Cardiac muscle cell (in vitro differentiated cells and primary cell): Measurements from ENCODE around the gene ASPG. TPM values are rescaled to one million over a fixed set of nuclear protein-coding genes. Genes with fewer than 3 reads are reported as not detected.

Source experiments
- DNase-seq, 2 donors: peaks; one replicate each; pipeline versions ENCODE4 v3.0.0 to v3.0.0-alpha.2; 2010 to 2017; ENCODE audit warnings: low read depth in 1 of 2, low spot score in 1 of 2
- H3K27ac ChIP-seq: fragments of 200-600 bp; sonication (generic); 2 replicates; pipeline ENCODE4 v1.5.1; 2016
- H3K27me3 ChIP-seq: fragments of 200-600 bp; sonication (generic); 2 replicates; pipeline ENCODE4 v1.6.0; 2016; ENCODE audit warnings: control low read depth
- H3K36me3 ChIP-seq: fragments of 200-600 bp; sonication (generic); 2 replicates; pipeline ENCODE4 v1.5.1; 2016; ENCODE audit warnings: control low read depth
- H3K4me1 ChIP-seq: fragments of 200-600 bp; sonication (generic); 2 replicates; pipeline ENCODE4 v1.8.1; 2017; ENCODE audit warnings: low read depth, mild to moderate bottlenecking, mixed run types
- H3K4me3 ChIP-seq: fragments of 200-600 bp; sonication (generic); 2 replicates; pipeline ENCODE4 v1.5.1; 2016; ENCODE audit warnings: mild to moderate bottlenecking
- H3K9me3 ChIP-seq: fragments of 200-600 bp; sonication (generic); 2 replicates; pipeline ENCODE4 v1.5.1; 2017; ENCODE audit warnings: low read depth, mild to moderate bottlenecking, control low read depth
- polyA plus RNA-seq: library from polyadenylated mRNA; unstranded; fragments of >200 nt; fragmentation: Nextera tagmentation; extraction: Ambion mirVana; gene quantifications from 2 replicates; pipeline ENCODE4 v1.2.1, GENCODE V29; 2016
- total RNA-seq: library from RNA; depleted of rRNA; stranded (reverse); fragments of >200 nt; gene quantifications from 2 replicates; pipeline ENCODE4 v1.2.3, GENCODE V29; 2016
- TF ChIP-seq, protein P1 (sequence below): IDR thresholded peaks from 2 replicates; pipeline ENCODE4 v1.5.1; 2012; ENCODE audit warnings: low read depth, mild to moderate bottlenecking, low read length

ASPG gene
- total and polyA plus RNA-seq, 2 experiments from 2014 or later, result 3.4 to 7.3 TPM

DNA sequence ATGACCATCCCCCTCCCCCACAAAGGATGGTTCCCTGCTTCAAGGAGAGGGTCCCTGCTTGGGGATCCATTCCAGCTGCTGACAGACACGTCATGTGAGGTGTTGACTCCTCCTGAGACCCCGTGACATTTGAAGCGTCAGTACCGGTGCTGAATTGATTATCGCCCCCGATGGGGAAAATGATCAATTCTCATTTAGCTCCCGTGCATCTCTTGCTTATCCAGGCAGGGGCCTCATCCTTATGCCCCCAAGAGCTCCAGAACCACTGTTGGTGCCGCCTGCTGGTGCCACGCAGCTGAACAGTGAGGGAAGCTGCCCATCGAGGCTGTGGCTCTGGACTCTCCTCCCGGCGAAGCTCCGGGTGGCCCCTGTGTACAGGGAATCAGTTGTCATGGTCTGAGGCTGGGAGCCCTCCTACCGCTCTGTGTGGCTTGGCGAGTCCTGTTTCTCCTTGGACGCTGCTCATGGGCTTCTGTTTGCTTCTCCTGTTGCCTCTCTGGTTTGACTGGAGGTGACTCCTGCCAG lies 57.5 kb downstream of the ASPG start:
- no peak overlapping the region for H3K4me3 ChIP-seq
- H3K4me1 ChIP-seq, result peaks cover 13% of the 10 kb centered on the region
- TF ChIP-seq, protein P1, sequence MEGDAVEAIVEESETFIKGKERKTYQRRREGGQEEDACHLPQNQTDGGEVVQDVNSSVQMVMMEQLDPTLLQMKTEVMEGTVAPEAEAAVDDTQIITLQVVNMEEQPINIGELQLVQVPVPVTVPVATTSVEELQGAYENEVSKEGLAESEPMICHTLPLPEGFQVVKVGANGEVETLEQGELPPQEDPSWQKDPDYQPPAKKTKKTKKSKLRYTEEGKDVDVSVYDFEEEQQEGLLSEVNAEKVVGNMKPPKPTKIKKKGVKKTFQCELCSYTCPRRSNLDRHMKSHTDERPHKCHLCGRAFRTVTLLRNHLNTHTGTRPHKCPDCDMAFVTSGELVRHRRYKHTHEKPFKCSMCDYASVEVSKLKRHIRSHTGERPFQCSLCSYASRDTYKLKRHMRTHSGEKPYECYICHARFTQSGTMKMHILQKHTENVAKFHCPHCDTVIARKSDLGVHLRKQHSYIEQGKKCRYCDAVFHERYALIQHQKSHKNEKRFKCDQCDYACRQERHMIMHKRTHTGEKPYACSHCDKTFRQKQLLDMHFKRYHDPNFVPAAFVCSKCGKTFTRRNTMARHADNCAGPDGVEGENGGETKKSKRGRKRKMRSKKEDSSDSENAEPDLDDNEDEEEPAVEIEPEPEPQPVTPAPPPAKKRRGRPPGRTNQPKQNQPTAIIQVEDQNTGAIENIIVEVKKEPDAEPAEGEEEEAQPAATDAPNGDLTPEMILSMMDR, result no peak
- no peak for DNase-seq
- no peaks in the 10 kb centered on the region for H3K27me3 ChIP-seq
- H3K27ac ChIP-seq, result no peak overlapping the region
- no peaks in the 10 kb centered on the region for H3K9me3 ChIP-seq
- no peaks in the 10 kb centered on the region for H3K36me3 ChIP-seq

DNA sequence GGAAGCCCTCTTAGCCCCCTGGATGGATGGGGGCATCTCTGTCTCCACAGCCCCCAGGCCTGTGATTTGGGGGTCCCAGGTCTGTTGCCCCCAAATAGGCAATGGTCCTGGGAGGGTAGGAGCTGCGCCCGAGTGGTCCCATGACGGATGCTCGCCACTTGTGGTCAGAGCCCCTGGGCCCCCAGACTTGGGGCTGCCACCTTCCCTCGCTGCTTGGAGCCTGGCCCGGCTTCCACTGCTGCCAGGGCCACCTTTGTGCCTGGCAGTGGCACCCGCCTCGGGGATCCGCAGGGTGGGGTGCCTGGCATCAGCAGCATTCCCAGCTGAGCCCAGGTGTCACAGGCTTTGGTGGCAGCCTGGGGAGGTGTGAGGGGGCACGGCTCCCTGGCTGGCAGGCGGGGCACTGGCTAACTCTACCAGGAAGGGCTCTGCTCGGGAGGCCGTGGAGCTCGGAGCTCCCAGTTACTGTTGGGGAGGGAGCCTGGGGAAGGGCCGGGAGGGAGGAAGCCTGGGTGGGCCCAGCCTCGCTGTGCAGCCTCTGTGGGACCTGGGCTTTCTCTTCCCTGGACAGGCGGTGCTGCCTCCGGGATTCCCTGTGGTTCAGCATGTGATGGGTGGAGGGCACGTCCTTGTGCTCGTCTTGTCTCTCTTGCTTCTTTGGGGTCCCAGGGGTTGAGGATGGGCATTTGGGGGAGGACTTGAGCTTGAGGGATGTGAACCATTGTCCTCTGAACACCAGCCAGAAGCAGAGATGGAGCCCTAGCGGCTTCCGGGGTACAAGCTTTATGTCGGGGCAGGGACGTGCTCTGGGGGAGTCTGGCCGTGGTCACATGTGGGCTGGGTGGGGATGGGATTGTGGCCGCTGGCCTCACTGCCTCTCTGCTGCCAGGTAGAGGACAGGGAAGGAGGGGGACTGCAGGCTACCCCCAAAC lies 58.3 kb downstream of the ASPG start:
- Histone ChIP-seq H3K36me3 (no peaks in the 10 kb centered on the region), H3K4me1 (peaks cover 20% of the 10 kb centered on the region), H3K4me3 (no peak overlapping the region), H3K27me3 (no peaks in the 10 kb centered on the region), H3K9me3 (no peaks in the 10 kb centered on the region), H3K27ac (no peak overlapping the region)
- TF ChIP-seq, protein P1, result no peak
- DNase-seq, result no peak

DNA sequence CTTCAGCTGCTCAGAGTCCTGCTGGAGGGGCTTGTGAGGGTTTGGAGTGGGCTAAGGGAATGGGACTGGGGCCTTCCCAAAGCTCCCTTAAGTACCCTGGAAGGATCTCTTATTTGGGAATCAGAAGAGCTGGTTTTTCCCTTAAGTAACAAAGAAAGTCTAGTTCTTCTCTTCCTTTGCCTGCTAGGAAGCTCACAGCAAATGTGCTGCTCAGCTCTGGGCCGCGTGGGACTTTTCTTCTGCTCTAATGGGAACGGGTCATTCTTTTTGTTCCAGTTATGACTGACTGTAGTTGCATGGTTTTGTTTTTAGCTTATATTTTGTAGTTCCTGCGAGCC lies 58.9 kb downstream of the ASPG start:
- DNase-seq, result no peak
- Histone ChIP-seq H3K27ac (no peak overlapping the region), H3K9me3 (no peaks in the 10 kb centered on the region), H3K4me3 (no peak overlapping the region), H3K27me3 (no peaks in the 10 kb centered on the region), H3K36me3 (no peaks in the 10 kb centered on the region), H3K4me1 (peaks cover 24% of the 10 kb centered on the region)
- TF ChIP-seq, protein P1, result no peak

DNA sequence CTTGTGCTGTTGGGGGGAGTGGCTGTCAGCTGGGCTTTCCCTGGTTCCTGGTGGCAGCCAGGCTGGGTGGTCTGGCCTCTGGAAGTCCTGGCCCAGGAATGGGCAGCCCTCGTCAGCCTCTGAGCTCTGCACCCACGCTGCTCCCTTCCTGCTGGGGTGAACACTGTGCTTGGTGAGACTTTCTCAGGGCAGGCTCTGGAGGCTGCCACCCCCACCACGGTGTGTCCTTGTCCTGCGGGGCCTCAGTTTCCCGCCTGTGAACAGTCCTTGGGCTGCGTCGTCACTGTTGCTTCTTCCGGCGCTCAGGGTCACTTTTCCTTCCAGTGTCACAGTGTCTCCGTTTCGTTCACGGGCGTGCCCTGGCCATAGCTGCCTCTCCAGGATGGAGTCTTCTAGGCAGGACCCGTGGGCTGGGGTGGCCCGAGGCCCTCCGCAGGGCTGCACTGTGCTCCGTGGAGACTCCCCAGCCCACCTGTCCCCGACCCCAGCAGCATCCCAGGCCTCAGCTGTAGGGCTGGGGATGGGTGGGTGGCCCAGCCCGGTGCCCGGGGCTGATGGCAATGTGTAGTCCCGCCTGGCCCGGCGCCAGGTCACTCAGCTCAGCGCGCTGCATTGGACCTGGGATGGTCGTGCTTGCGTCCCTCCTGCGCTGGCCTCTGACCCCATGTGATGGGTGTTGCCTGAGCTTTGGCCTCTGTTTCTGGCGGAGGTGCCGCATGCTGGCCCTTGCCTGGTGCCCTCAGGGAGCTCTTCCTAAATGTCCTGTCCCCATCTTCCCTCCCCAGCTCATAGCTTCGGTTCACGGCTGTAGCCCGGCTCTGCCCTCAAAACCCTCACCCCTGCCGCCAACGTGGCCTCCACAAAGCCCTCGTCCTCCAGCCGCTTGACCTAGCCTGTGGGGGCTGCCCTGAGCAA lies 59.7 kb downstream of the ASPG start:
- H3K36me3 ChIP-seq, result no peaks in the 10 kb centered on the region
- H3K4me1 ChIP-seq, result peaks cover 21% of the 10 kb centered on the region
- no peak for DNase-seq
- no peak overlapping the region for H3K27ac ChIP-seq
- TF ChIP-seq, protein P1, result no peak
- H3K4me3 ChIP-seq, result no peak overlapping the region
- no peaks in the 10 kb centered on the region for H3K27me3 ChIP-seq
- no peaks in the 10 kb centered on the region for H3K9me3 ChIP-seq

DNA sequence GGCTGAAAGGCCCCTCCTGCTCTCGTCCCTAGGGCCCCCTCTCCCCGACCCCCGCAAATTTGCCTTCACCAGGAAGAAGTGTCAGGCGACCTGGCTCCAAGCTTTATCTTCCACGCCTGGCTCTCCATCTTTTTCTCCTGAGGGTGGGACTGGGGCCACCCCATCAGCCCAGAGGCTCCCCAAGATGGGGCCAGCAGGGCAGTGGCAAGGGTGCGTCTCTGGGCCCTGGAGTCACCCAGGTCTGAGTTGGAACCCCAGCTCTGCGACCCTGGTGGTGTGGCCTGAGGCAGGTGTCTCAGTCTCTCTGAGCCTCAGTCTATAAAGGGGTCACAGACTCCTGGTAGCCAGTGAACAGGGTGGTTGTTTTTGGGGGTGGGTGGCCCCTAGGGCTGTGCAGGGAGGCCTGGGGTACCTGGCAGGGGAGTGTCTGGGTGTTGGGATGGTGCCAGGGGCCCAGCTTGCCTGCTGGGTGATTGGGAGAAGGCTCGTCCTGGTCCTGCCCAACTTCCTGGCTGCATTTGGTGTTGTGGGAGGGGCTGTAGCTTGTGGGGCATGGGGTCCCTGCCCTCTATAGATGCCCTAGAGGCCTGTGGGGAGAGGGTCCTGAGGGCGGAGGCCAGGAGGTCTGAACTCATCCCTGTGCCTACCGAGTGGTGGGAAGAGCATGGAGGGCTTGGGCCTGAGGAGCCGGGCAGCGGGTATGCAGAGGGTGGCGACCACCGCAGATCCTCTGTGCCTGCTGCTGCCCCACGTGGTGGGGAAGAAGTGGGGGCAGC lies 60.5 kb downstream of the ASPG start:
- no peaks in the 10 kb centered on the region for H3K36me3 ChIP-seq
- TF ChIP-seq, protein P1, result no peak
- no peak overlapping the region for H3K4me3 ChIP-seq
- DNase-seq, result no peak
- H3K27me3 ChIP-seq, result no peaks in the 10 kb centered on the region
- H3K4me1 ChIP-seq, result peaks cover 28% of the 10 kb centered on the region
- no peak overlapping the region for H3K27ac ChIP-seq
- H3K9me3 ChIP-seq, result no peaks in the 10 kb centered on the region
